K562 (cell line): ENCODE measurements around the gene COL9A3. TPM values are rescaled to one million over a fixed set of nuclear protein-coding genes. Genes with fewer than 3 reads are reported as not detected.

ENCODE experiments used
- HNRNPK ChIP-seq: fragments of 200-400 bp; formaldehyde crosslinking; IDR thresholded peaks from one replicate; pipeline ENCODE4 v1.6.1; 2018; ENCODE audit warnings: mild to moderate bottlenecking, low read depth, low read length; ENCODE audit not compliant: poor library complexity, severe bottlenecking
- MAZ ChIP-seq, 2 experiments: fragments of 450-650 bp in 1 of 2; sonication (generic) in 1 of 2; formaldehyde crosslinking; IDR thresholded peaks in 1 of 2; conservative IDR thresholded peaks in 1 of 2; 2 replicates each; pipeline versions ENCODE4 v1.4.0 to v1.5.0; 2020; ENCODE audit warnings: mild to moderate bottlenecking in 1 of 2, missing genetic modification reagents in 1 of 2
- NEUROD1 ChIP-seq: fragments of 150-350 bp; IDR thresholded peaks from 2 replicates; pipeline ENCODE4 v1.6.1; 2014; ENCODE audit warnings: borderline replicate concordance, low read length, low read depth; ENCODE audit not compliant: partially characterized antibody
- SIN3B ChIP-seq: fragments of 450-650 bp; IDR thresholded peaks from 2 replicates; pipeline ENCODE4 v1.6.1; 2017; ENCODE audit warnings: low read depth, mild to moderate bottlenecking, moderate library complexity
- ZNF121 ChIP-seq: sonication (generic); formaldehyde crosslinking; conservative IDR thresholded peaks from 2 replicates; pipeline ENCODE4 v1.8.0; 2022; ENCODE audit warnings: missing genetic modification reagents
- ZNF507 ChIP-seq: conservative IDR thresholded peaks from 2 replicates; pipeline ENCODE4 v1.6.1; 2017; ENCODE audit warnings: missing genetic modification characterization, missing compliant biosample characterization
- polyA plus RNA-seq, 8 experiments: library from polyadenylated mRNA; depleted of rRNA in 4 of 8; stranded (reverse) in 5 of 8; unstranded in 3 of 8; fragments of >200 nt; fragmentation: Nextera tagmentation in 2 of 8; fragmentation: Illumina TruSeq in 1 of 8; extraction: Ambion mirVana in 2 of 8; extraction: Trizol in 1 of 8; gene quantifications; 2 replicates each; pipeline versions ENCODE4 v1.2.1 to v1.2.3, GENCODE V29; 2011 to 2014; ENCODE audit warnings: inconsistent platforms in 1 of 8, missing spikeins in 1 of 8
- total RNA-seq, 7 experiments: library from RNA; depleted of rRNA in 6 of 7; stranded (reverse); fragments of >200 nt in 6 of 7; fragmentation: Illumina TruSeq in 2 of 7; extraction: Trizol in 2 of 7; gene quantifications; 2 replicates each; pipeline versions ENCODE4 v1.2.1 to v1.2.3, GENCODE V29; 2011 to 2021; ENCODE audit warnings: low replicate concordance in 1 of 7
- TF ChIP-seq, protein P1 (sequence below): sonication (generic); formaldehyde crosslinking; IDR thresholded peaks from 2 replicates; pipeline ENCODE4 v1.8.0; 2022; ENCODE audit warnings: missing genetic modification reagents, mild to moderate bottlenecking, moderate library complexity, borderline replicate concordance
- TF ChIP-seq, protein P2 (sequence below): sonication (generic); IDR thresholded peaks from 2 replicates; pipeline ENCODE4 v1.6.1; 2016

COL9A3 gene
- total and polyA plus RNA-seq, 9 of the 15 experiments (the other 6 are each of a cell fraction or from before 2014, with no cell fraction given), result 0.14 to 3.6 (median 0.88) TPM; not detected in 1

DNA sequence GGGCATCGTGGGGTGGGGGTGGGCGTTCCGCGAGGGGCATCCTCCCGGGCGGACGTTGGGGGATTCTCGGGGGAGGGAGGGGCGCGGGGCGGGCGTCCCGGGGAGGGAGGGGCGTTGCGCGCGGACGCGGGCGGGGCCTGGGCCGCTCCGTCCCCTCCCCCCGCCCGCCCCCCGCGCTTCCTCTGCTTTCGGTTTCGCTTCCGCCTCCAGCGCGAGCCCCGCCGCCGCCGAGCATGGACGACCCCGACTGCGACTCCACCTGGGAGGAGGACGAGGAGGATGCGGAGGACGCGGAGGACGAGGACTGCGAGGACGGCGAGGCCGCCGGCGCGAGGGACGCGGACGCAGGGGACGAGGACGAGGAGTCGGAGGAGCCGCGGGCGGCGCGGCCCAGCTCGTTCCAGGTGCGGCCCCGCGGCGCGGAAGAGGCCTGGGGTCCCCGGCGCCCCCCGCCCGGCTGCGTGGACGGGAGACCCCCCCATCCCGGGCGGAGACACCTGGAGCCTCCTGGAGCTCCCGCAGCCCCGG lies 12.2 kb upstream of the COL9A3 start, which contains the start of gene OGFR (continued):
- TF ChIP-seq, protein P1, sequence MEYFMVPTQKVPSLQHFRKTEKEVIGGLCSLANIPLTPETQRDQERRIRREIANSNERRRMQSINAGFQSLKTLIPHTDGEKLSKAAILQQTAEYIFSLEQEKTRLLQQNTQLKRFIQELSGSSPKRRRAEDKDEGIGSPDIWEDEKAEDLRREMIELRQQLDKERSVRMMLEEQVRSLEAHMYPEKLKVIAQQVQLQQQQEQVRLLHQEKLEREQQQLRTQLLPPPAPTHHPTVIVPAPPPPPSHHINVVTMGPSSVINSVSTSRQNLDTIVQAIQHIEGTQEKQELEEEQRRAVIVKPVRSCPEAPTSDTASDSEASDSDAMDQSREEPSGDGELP, result peak; percentile 39; the same call in 1 of the 2 replicates
- TF ChIP-seq ZNF507 (no peak), MAZ (CRISPR knock-in tag; conservative IDR thresholded peaks at IDR 0.05 in 1 of 2, IDR thresholded peaks at IDR 0.05 in 1 of 2) (peak; percentile 62 to 68), ZNF121 (CRISPR knock-in tag) (no peak), SIN3B (0 out of 2 replicates have a peak, but pooled peaks have one; percentile 16), NEUROD1 (no peak), HNRNPK (peak; percentile 11)
- TF ChIP-seq, protein P2, sequence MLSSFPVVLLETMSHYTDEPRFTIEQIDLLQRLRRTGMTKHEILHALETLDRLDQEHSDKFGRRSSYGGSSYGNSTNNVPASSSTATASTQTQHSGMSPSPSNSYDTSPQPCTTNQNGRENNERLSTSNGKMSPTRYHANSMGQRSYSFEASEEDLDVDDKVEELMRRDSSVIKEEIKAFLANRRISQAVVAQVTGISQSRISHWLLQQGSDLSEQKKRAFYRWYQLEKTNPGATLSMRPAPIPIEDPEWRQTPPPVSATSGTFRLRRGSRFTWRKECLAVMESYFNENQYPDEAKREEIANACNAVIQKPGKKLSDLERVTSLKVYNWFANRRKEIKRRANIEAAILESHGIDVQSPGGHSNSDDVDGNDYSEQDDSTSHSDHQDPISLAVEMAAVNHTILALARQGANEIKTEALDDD, result no peak
